Measurements from ENCODE around the gene METRNL.

METRNL gene

DNA sequence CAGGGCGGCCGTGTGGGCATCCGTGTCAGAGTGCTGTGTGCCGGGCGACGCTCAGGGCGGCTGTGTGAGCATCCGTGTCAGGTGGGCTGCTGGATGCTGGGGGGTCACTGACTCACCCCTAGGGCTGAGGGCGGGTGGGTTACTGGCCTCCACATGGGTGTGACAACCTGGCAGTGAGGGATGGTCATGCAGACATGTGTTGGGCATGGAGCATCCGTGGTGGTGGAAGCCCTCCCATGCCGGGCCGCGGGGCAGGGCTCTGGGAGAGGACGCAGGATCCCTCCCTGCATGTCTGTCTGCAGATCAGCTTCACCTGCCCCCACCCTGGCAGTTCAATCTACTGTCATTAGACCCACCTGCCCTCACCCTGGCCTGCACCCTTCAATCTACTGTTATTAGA is 56.3 kb downstream of the METRNL start:
- no peak for TF ChIP-seq EZH2phosphoT487 (IDR thresholded peaks at IDR 0.05; ENCODE audit: low read length)
- no peak for DNase-seq
- H3K9me2 ChIP-seq (replicated peaks; ENCODE audit: insufficient read depth, low read length): no peaks in the 10 kb centered on the region
- H2AFZ ChIP-seq (ENCODE audit: low read length): no peak overlapping the region
- no peak overlapping the region for H3K9ac ChIP-seq (ENCODE audit: low read length)
- no peaks in the 10 kb centered on the region for H3K79me2 ChIP-seq (ENCODE audit: low read length)
- H3K4me2 ChIP-seq (ENCODE audit: low read depth, low read length): no peak overlapping the region
- peaks cover 78% of the 10 kb centered on the region for H3K27me3 ChIP-seq (replicated peaks; ENCODE audit: insufficient read depth, low read length)
- no peaks in the 10 kb centered on the region for H3F3A ChIP-seq (ENCODE audit: insufficient read depth, low read length)
- H3K36me3 ChIP-seq (replicated peaks; ENCODE audit: insufficient read depth, low read length): no peaks in the 10 kb centered on the region
- H3K9me3 ChIP-seq (replicated peaks; ENCODE audit: insufficient read depth, low read length): no peaks in the 10 kb centered on the region
- H3K4me1 ChIP-seq (ENCODE audit: low read length): no peaks in the 10 kb centered on the region
- no peaks in the 10 kb centered on the region for H4K20me1 ChIP-seq (ENCODE audit: insufficient read depth, low read length)
- H3K4me3 ChIP-seq (ENCODE audit: low read length): no peak overlapping the region
- H3K27ac ChIP-seq (ENCODE audit: low read length): no peak overlapping the region

DNA sequence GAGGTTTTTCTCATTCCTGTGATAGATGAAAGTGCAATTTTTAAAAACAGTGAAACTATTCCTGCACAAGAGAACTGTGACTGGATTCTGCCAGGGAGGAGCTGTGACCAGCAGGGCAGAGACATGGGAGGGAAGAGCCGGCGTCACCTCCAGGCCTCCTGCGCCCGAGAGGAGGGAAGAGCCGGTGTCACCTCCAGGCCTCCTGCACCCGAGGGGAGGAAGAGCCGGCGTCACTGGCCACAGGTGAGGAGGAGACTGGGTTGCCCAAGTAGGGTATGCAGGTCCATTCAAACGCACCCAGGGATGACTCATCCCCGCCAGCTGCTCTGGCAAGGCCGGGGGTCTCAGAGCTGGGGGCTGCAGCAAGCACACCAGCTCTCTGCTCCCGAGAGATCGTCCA is 56.7 kb downstream of the METRNL start:
- no peak overlapping the region for H3K4me2 ChIP-seq (ENCODE audit: low read depth, low read length)
- no peak overlapping the region for H3K27ac ChIP-seq (ENCODE audit: low read length)
- no peaks in the 10 kb centered on the region for H3F3A ChIP-seq (ENCODE audit: insufficient read depth, low read length)
- H2AFZ ChIP-seq (ENCODE audit: low read length): no peak overlapping the region
- no peaks in the 10 kb centered on the region for H3K36me3 ChIP-seq (replicated peaks; ENCODE audit: insufficient read depth, low read length)
- no peak overlapping the region for H3K4me3 ChIP-seq (ENCODE audit: low read length)
- no peak for DNase-seq
- H3K79me2 ChIP-seq (ENCODE audit: low read length): no peaks in the 10 kb centered on the region
- no peaks in the 10 kb centered on the region for H3K9me2 ChIP-seq (replicated peaks; ENCODE audit: insufficient read depth, low read length)
- H3K9me3 ChIP-seq (replicated peaks; ENCODE audit: insufficient read depth, low read length): no peaks in the 10 kb centered on the region
- H3K4me1 ChIP-seq (ENCODE audit: low read length): no peaks in the 10 kb centered on the region
- H3K27me3 ChIP-seq (replicated peaks; ENCODE audit: insufficient read depth, low read length): peaks cover 78% of the 10 kb centered on the region
- no peaks in the 10 kb centered on the region for H4K20me1 ChIP-seq (ENCODE audit: insufficient read depth, low read length)
- TF ChIP-seq EZH2phosphoT487 (IDR thresholded peaks at IDR 0.05; ENCODE audit: low read length) (no peak), CTCF (IDR thresholded peaks at IDR 0.05; ENCODE audit: low read length) (no peak), EZH2 (optimal IDR thresholded peaks at IDR 0.05; ENCODE audit: low read depth, low read length) (no peak)
- H3K9ac ChIP-seq (ENCODE audit: low read length): no peak overlapping the region

DNA sequence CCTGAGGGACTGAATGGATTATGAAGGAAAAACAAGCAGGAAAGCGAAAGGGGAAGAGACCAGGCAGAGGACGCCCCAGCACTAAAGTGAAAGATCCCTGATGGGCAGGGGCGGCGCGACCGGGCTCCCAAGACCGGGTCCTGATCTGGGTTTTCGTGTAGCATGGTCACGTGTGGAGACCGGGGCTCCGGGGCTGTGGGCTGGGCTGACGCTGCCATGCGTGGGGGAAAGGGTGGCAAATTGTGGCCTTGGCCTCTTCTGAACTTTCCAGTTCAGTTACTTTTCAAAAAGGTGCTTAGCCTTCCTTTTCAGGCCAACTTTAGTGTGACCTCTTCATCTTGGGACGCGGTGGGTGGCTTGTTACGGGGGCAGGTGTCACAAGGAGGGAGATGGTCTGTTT is 57.5 kb downstream of the METRNL start:
- H3K9me3 ChIP-seq (replicated peaks; ENCODE audit: insufficient read depth, low read length): no peaks in the 10 kb centered on the region
- H3K79me2 ChIP-seq (ENCODE audit: low read length): no peaks in the 10 kb centered on the region
- no peaks in the 10 kb centered on the region for H3K9me2 ChIP-seq (replicated peaks; ENCODE audit: insufficient read depth, low read length)
- peaks cover 78% of the 10 kb centered on the region for H3K27me3 ChIP-seq (replicated peaks; ENCODE audit: insufficient read depth, low read length)
- H3K4me2 ChIP-seq (ENCODE audit: low read depth, low read length): no peak overlapping the region
- no peak overlapping the region for H3K4me3 ChIP-seq (ENCODE audit: low read length)
- no peak for TF ChIP-seq EZH2 (optimal IDR thresholded peaks at IDR 0.05; ENCODE audit: low read depth, low read length)
- TF ChIP-seq EZH2phosphoT487 (IDR thresholded peaks at IDR 0.05; ENCODE audit: low read length): no peak
- TF ChIP-seq CTCF (IDR thresholded peaks at IDR 0.05; ENCODE audit: low read length): no peak
- H2AFZ ChIP-seq (ENCODE audit: low read length): no peak overlapping the region
- no peaks in the 10 kb centered on the region for H4K20me1 ChIP-seq (ENCODE audit: insufficient read depth, low read length)
- no peaks in the 10 kb centered on the region for H3F3A ChIP-seq (ENCODE audit: insufficient read depth, low read length)
- no peak for DNase-seq
- no peaks in the 10 kb centered on the region for H3K36me3 ChIP-seq (replicated peaks; ENCODE audit: insufficient read depth, low read length)
- no peaks in the 10 kb centered on the region for H3K4me1 ChIP-seq (ENCODE audit: low read length)
- no peak overlapping the region for H3K9ac ChIP-seq (ENCODE audit: low read length)
- H3K27ac ChIP-seq (ENCODE audit: low read length): no peak overlapping the region

GRCh38 chr17:83137523-83137922 is 58.1 kb downstream of the METRNL start:
- no peaks in the 10 kb centered on the region for H4K20me1 ChIP-seq (ENCODE audit: insufficient read depth, low read length)
- H3K9ac ChIP-seq (ENCODE audit: low read length): no peak overlapping the region
- H3K27ac ChIP-seq (ENCODE audit: low read length): no peak overlapping the region
- no peak overlapping the region for H3K4me2 ChIP-seq (ENCODE audit: low read depth, low read length)
- H3K36me3 ChIP-seq (replicated peaks; ENCODE audit: insufficient read depth, low read length): no peaks in the 10 kb centered on the region
- H3K9me2 ChIP-seq (replicated peaks; ENCODE audit: insufficient read depth, low read length): no peaks in the 10 kb centered on the region
- H3K4me3 ChIP-seq (ENCODE audit: low read length): no peak overlapping the region
- H3K27me3 ChIP-seq (replicated peaks; ENCODE audit: insufficient read depth, low read length): peaks cover 78% of the 10 kb centered on the region
- H3K9me3 ChIP-seq (replicated peaks; ENCODE audit: insufficient read depth, low read length): no peaks in the 10 kb centered on the region
- no peak overlapping the region for H2AFZ ChIP-seq (ENCODE audit: low read length)
- H3K4me1 ChIP-seq (ENCODE audit: low read length): no peaks in the 10 kb centered on the region
- H3K79me2 ChIP-seq (ENCODE audit: low read length): no peaks in the 10 kb centered on the region
- no peaks in the 10 kb centered on the region for H3F3A ChIP-seq (ENCODE audit: insufficient read depth, low read length)
- no peak for DNase-seq
- TF ChIP-seq CTCF (IDR thresholded peaks at IDR 0.05; ENCODE audit: low read length) (no peak), EZH2phosphoT487 (IDR thresholded peaks at IDR 0.05; ENCODE audit: low read length) (no peak), EZH2 (optimal IDR thresholded peaks at IDR 0.05; ENCODE audit: low read depth, low read length) (no peak)

Measured in MM.1S (cell line).